Measurements from ENCODE around the gene POLE4. TPM values are rescaled to one million over a fixed set of nuclear protein-coding genes. Genes with fewer than 3 reads are reported as not detected.
A peak's percentile ranks its signal among the peaks of the same experiment; 100 is the strongest.

The POLE4 gene, protein sequence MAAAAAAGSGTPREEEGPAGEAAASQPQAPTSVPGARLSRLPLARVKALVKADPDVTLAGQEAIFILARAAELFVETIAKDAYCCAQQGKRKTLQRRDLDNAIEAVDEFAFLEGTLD
- 100 to 1,000 TPM in 1 of 3 donors, 10 to 100 TPM in 2; 92.2 to 181 (median 98.5) TPM for polyA plus RNA-seq

DNA sequence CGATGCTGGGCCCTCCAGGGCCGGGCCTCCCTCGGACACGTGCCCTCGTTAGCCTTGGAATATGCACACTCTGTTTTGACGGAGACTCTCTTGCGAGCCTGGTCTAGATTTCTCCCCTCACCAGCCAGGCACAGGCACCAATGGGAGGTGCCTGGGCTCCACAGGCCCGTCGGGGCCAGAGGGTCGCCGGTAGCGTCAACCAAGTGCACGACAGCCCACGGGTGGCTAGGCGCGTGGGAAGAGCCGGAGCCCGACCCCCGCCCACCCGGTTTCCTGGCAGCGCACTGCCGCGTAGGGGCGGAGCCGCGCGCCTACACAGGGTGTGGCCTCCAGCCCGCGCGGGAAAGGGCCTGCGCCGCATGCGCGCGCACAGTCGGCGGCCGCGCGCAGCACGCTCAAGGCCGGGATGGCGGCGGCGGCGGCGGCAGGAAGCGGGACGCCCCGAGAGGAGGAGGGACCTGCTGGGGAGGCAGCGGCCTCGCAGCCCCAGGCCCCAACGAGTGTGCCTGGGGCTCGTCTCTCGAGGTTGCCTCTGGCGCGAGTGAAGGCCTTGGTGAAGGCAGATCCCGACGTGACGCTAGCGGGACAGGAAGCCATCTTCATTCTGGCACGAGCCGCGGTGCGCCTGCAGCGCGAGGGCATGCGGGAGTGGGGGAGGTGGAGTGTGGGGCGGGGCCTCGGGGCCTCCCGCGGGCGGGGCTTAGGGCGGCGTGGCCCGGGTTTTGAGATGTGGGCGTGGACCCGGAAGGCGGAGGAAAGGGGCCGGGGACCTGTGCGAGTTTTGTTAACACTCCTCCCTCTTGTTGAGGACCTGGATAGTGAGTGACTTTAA, at the start of gene POLE4:
Gene POLE4, plus strand, starts transcription at position 370 of the 832 bp plus-strand sequence. Its CDS starts 37 bp downstream, at position 407.
- Mint-ChIP-seq H3K9me3 (no peaks in the 10 kb centered on the region), H3K27ac (peak within 1 kb of the TSS; percentile 64 to 93 (median 84)), H3K4me3 (peak within 1 kb of the TSS; percentile 79 to 87 (median 86)), H3K27me3 (ENCODE audit: low read depth in 3 of 3) (peaks cover 0 to 4% (median 2%) of the 10 kb centered on the region in 3 donors), H3K4me1 (peaks cover 20 to 53% of the 10 kb centered on the region in 2 donors), H3K36me3 (peaks cover 9 to 21% (median 18%) of the 10 kb centered on the region in 3 donors)
- DNase-seq: peak; percentile 88 to 92 (median 91)

GRCh38 chr2:74908748-74909444, 49.5 kb upstream of the POLE4 start:
- Mint-ChIP-seq H3K27ac (no peak overlapping the region), H3K36me3 (peaks cover 0 to 4% (median 3%) of the 10 kb centered on the region in 3 donors), H3K4me1 (peaks cover 0 to 2% of the 10 kb centered on the region in 2 donors), H3K27me3 (ENCODE audit: low read depth in 3 of 3) (peaks cover 7 to 22% (median 7%) of the 10 kb centered on the region in 3 donors), H3K9me3 (no peaks in the 10 kb centered on the region), H3K4me3 (no peak overlapping the region)
- no peak for DNase-seq

GRCh38 chr2:74910245-74910644, 48.2 kb upstream of the POLE4 start:
- peaks cover 8 to 16% of the 10 kb centered on the region in 2 donors for H3K4me1 Mint-ChIP-seq
- DNase-seq: no peak
- peak overlapping the region in 1 of 5 donors; percentile 6 for H3K4me3 Mint-ChIP-seq
- no peak overlapping the region for H3K27ac Mint-ChIP-seq
- peaks cover 0 to 14% (median 4%) of the 10 kb centered on the region in 3 donors for H3K36me3 Mint-ChIP-seq
- no peaks in the 10 kb centered on the region for H3K9me3 Mint-ChIP-seq
- H3K27me3 Mint-ChIP-seq (ENCODE audit: low read depth in 3 of 3): peaks cover 9 to 22% (median 10%) of the 10 kb centered on the region in 3 donors

DNA sequence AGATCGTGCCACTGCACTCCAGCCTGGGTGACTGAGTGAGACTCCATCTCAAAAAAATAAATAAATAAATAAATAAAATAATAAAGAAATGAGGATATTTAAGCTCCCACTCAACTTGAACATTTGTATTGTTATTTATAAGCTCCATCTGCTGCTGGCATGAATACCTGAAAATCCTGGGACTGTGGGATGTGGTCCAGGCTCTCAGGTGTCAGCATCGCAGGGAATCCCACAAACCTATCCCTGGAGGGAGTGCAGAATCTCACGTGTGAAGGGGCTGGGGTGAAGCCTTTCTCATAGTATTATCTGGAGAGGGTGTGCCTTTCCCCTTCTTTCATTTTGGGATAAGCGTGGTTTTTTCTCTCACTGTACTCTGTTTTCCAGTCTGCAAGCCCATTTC, 47.4 kb upstream of the POLE4 start:
- peaks cover 16 to 24% of the 10 kb centered on the region in 2 donors for H3K4me1 Mint-ChIP-seq
- H3K9me3 Mint-ChIP-seq: no peaks in the 10 kb centered on the region
- H3K4me3 Mint-ChIP-seq: no peak overlapping the region
- no peak for DNase-seq
- no peak overlapping the region for H3K27ac Mint-ChIP-seq
- peaks cover 0 to 14% (median 4%) of the 10 kb centered on the region in 3 donors for H3K36me3 Mint-ChIP-seq
- H3K27me3 Mint-ChIP-seq (ENCODE audit: low read depth in 3 of 3): peaks cover 9 to 17% (median 12%) of the 10 kb centered on the region in 3 donors

DNA sequence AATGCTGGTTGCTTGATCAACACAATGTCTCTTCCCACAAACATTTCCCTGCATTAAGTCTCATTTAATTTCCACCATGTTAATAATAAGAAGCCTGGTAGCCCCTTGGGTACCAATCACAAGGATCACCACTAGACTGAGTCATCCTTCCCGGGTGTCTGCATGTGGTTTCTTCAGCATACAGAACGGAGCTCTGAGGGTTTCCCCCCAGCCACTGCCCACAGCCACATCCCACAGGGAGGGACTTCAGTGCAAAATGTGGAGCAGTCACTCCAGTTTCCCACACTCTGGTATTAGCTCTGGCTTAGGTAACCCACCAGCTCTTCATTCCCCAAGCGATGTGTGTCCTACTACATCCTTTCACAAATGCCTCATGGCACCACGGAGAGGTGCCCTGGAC, 42.7 kb upstream of the POLE4 start:
- DNase-seq: peak; percentile 55 to 63 (median 58)
- Mint-ChIP-seq H3K9me3 (no peaks in the 10 kb centered on the region), H3K36me3 (peaks cover 0 to 19% (median 0%) of the 10 kb centered on the region in 3 donors), H3K4me3 (peak overlapping the region; percentile 0 to 71 (median 23)), H3K4me1 (peaks cover 24 to 32% of the 10 kb centered on the region in 2 donors), H3K27me3 (ENCODE audit: low read depth in 3 of 3) (peaks cover 4 to 20% (median 18%) of the 10 kb centered on the region in 3 donors), H3K27ac (peak overlapping the region in 2 of 6 donors; percentile 1 to 61)

DNA sequence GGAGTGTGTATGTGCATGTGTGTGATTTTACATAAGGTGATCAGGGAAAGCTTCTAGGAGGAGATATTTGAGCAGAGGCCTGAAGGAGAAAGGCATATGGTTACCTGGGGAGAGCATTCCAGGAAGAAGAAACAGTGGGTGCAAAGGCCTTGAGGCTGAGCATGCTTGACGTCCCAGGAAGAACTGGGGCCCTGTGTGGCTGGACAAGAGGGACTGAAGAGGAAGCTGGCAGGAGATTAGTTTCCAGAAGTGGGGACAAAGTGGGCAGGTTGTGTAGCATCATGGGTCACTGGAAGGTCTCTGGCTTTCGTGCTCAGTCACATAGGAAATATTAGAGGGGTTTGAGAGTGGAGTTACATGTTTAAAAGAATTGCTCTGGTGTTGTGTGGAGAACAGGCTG, 42.0 kb upstream of the POLE4 start:
- Mint-ChIP-seq H3K9me3 (no peaks in the 10 kb centered on the region), H3K36me3 (peaks cover 0 to 19% (median 0%) of the 10 kb centered on the region in 3 donors), H3K27me3 (ENCODE audit: low read depth in 3 of 3) (peaks cover 4 to 23% (median 19%) of the 10 kb centered on the region in 3 donors), H3K4me1 (peaks cover 24 to 32% of the 10 kb centered on the region in 2 donors), H3K4me3 (peak overlapping the region in 3 of 5 donors; percentile 3 to 71 (median 26)), H3K27ac (peak overlapping the region in 2 of 6 donors; percentile 1 to 49)
- no peak for DNase-seq

GRCh38 chr2:74917702-74918619, 40.5 kb upstream of the POLE4 start:
- no peak overlapping the region for H3K4me3 Mint-ChIP-seq
- peaks cover 6 to 22% (median 15%) of the 10 kb centered on the region in 3 donors for H3K27me3 Mint-ChIP-seq (ENCODE audit: low read depth in 3 of 3)
- peaks cover 0 to 19% (median 0%) of the 10 kb centered on the region in 3 donors for H3K36me3 Mint-ChIP-seq
- no peaks in the 10 kb centered on the region for H3K9me3 Mint-ChIP-seq
- H3K4me1 Mint-ChIP-seq: peaks cover 24 to 32% of the 10 kb centered on the region in 2 donors
- no peak for DNase-seq
- H3K27ac Mint-ChIP-seq: peak overlapping the region in 1 of 6 donors; percentile 12

GRCh38 chr2:74919827-74920226, 38.6 kb upstream of the POLE4 start:
- DNase-seq: peak; percentile 65 to 73 (median 71)
- Mint-ChIP-seq H3K27ac (peak overlapping the region in 1 of 6 donors; percentile 19), H3K4me1 (peaks cover 20% of the 10 kb centered on the region in 2 donors), H3K27me3 (ENCODE audit: low read depth in 3 of 3) (peaks cover 5 to 23% (median 14%) of the 10 kb centered on the region in 3 donors), H3K4me3 (peak overlapping the region in 2 of 5 donors; percentile 34 to 60), H3K36me3 (peaks cover 0 to 7% (median 0%) of the 10 kb centered on the region in 3 donors), H3K9me3 (no peaks in the 10 kb centered on the region)

DNA sequence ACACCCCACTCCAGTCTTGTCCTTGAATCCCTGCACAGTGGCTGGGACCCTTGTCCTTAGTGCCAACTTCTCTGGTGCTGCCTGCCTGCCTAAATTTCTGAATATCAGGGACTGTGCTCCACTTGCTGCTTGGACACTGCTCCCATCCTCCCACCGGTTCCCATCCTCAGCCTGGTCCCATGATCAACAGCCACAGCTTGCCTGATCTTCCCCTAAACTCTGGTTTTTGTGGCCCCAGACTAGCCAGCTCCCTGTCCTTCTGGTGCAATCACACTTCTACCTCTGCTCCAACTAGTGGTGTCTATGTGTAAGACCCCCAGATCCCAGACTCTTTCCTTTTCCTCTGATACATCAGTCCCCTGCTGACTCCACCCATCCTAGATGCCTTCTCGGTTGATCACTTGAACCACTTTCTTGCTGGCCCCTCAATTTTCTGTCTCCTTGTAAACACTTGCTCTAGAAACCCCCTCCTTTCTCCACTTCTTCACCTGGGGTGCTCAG, 37.2 kb upstream of the POLE4 start:
- H3K27ac Mint-ChIP-seq: peak overlapping the region in 1 of 6 donors; percentile 28
- H3K9me3 Mint-ChIP-seq: no peaks in the 10 kb centered on the region
- peaks cover 0 to 5% (median 0%) of the 10 kb centered on the region in 3 donors for H3K36me3 Mint-ChIP-seq
- H3K4me1 Mint-ChIP-seq: peaks cover 6% of the 10 kb centered on the region in 2 donors
- H3K4me3 Mint-ChIP-seq: peak overlapping the region in 1 of 5 donors; percentile 14
- no peak for DNase-seq
- peaks cover 7 to 19% (median 11%) of the 10 kb centered on the region in 3 donors for H3K27me3 Mint-ChIP-seq (ENCODE audit: low read depth in 3 of 3)

- no peak overlapping the region for H3K4me3 Mint-ChIP-seq
- no peaks in the 10 kb centered on the region for H3K36me3 Mint-ChIP-seq
- peaks cover 4 to 12% (median 7%) of the 10 kb centered on the region in 3 donors for H3K27me3 Mint-ChIP-seq (ENCODE audit: low read depth in 3 of 3)
- no peak overlapping the region for H3K27ac Mint-ChIP-seq
- DNase-seq: no peak
- H3K9me3 Mint-ChIP-seq: no peaks in the 10 kb centered on the region
- peaks cover 0 to 1% of the 10 kb centered on the region in 2 donors for H3K4me1 Mint-ChIP-seq
These were observed 35.7 kb upstream of the POLE4 start for GRCh38 chr2:74922592-74923227.

DNA sequence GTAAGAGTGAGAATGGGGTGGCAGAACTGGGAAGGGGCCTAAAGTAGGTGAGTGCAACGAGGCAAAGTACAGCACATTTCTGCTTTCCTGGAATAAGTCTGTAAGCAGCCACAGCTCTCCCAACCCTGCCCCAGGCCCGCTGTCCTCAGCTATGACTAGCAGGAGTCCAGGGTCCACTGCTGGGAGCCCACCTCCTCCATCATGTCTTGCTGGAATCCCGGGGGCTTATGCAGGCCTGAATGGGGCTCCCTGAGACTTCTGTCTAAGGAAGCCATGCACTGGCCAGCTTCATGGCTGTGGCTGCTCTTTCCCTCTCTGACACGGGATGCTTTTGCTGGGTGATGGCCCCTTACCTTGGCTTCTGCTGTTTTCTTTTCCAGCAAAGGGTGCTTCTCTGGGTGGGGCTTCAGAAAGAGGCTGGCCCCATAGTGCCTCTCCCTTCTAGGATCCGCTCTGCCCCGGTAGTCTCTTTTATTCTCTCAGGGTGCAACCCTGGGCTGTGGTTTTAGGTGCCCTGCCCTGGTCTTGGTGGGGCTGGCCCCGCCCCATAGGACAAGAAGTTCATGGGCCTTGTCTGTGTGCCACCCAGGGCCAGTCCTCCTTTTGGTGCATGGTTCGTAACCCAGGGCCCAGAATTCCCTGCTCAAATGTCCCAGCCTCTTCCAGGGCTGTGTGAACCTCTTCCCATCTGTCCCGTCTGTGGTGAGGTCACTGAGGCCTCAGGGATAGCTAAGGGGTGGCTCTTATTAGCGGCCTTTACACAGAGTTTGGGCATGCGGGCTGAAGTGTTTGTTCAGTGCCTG, 33.8 kb upstream of the POLE4 start:
- DNase-seq: no peak
- Mint-ChIP-seq H3K27ac (no peak overlapping the region), H3K36me3 (peaks cover 0 to 7% (median 0%) of the 10 kb centered on the region in 3 donors)

More for the DNA sequence above, 33.8 kb upstream of the POLE4 start:
- Mint-ChIP-seq H3K4me1 (peaks cover 0 to 1% of the 10 kb centered on the region in 2 donors), H3K9me3 (no peaks in the 10 kb centered on the region), H3K4me3 (no peak overlapping the region), H3K27me3 (ENCODE audit: low read depth in 3 of 3) (peaks cover 8 to 10% (median 9%) of the 10 kb centered on the region in 3 donors)
